OCI-LY1 (cell line): ENCODE measurements around the gene GPR39.

Experiments used
- CTCF ChIP-seq: fragments of 200-600 bp; sonication (generic), shearing (Covaris generic); IDR thresholded peaks from 2 replicates; pipeline ENCODE4 v1.5.1; 2017; ENCODE audit warnings: mild to moderate bottlenecking, antibody characterized with exemption, low read length, moderate library complexity, mixed read lengths
- EZH2 ChIP-seq: fragments of 200-600 bp; sonication (generic), shearing (Covaris generic); IDR thresholded peaks from 2 replicates; pipeline ENCODE4 v1.8.0; 2017; ENCODE audit warnings: borderline replicate concordance, mixed run types, mild to moderate bottlenecking, antibody characterized with exemption, low read length, moderate library complexity, mixed read lengths

DNA sequence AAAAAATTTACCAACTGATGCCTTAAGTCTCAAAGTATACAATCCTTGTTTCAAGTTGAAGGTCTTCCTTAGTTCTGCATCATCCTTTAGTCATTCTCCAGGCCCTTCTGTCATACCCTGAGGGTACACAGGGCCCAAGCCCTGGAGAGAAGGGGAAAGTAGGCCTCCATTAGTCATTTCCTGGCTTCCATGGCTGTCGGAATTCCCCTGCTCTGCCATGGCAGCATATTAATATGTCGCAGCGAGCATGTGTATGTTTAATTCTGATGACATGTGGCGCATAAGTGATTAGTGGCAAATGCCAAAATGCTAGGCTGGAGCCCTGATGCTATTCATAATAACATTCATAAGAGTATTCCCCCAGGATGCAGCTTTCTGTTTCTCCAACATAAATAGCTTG, 22.1 kb downstream of the GPR39 start:
- TF ChIP-seq CTCF (no peak), EZH2 (no peak)
